Heart left ventricle (tissue), 16 donors: Measurements from ENCODE around the gene TREH. TPM values are rescaled to one million over a fixed set of nuclear protein-coding genes. Genes with fewer than 3 reads are reported as not detected.
A peak's percentile ranks its signal among the peaks of the same experiment; 100 is the strongest.

ENCODE experiments used
- ATAC-seq, 4 donors: fragments of 200-7000 bp; cut with Tn5 transposase; one replicate each; pipeline ENCODE4 v1.9.1; 2020 to 2022; ENCODE audit warnings: moderate library complexity in 4 of 4, mild to moderate bottlenecking in 3 of 4, moderate number of reproducible peaks in 1 of 4
- DNase-seq, 5 donors: peaks; one replicate each; pipeline ENCODE4 v3.0.0-alpha.2; 2020
- H3K27ac ChIP-seq, 12 donors: fragments of 200-600 bp; sonication (generic) in 4 of 12; one replicate each; pipeline versions ENCODE4 v1.5.0 to v1.8.0; 2016 to 2022; ENCODE audit warnings: mild to moderate bottlenecking in 2 of 12
- H3K27me3 ChIP-seq, 9 donors: fragments of 200-600 bp; sonication (generic) in 2 of 9; one replicate each; pipeline versions ENCODE4 v1.5.1 to v1.8.0; 2016 to 2022; ENCODE audit warnings: mild to moderate bottlenecking in 3 of 9
- H3K36me3 ChIP-seq, 9 donors: fragments of 200-600 bp; sonication (generic) in 2 of 9; one replicate each; pipeline versions ENCODE4 v1.5.0 to v1.8.0; 2018 to 2022; ENCODE audit warnings: mild to moderate bottlenecking in 2 of 9
- H3K4me1 ChIP-seq, 12 donors: fragments of 200-600 bp; sonication (generic) in 4 of 12; one replicate each; pipeline versions ENCODE4 v1.5.0 to v1.8.0; 2016 to 2022; ENCODE audit warnings: mild to moderate bottlenecking in 3 of 12
- H3K4me3 ChIP-seq, 12 donors: fragments of 200-600 bp; sonication (generic) in 4 of 12; one replicate each; pipeline versions ENCODE4 v1.5.0 to v1.8.0; 2017 to 2022; ENCODE audit warnings: mild to moderate bottlenecking in 9 of 12, moderate library complexity in 4 of 12
- H3K9me3 ChIP-seq, 12 donors: fragments of 200-600 bp; sonication (generic) in 4 of 12; one replicate each; pipeline versions ENCODE4 v1.5.0 to v1.8.0; 2016 to 2022; ENCODE audit warnings: mild to moderate bottlenecking in 1 of 12
- CTCF ChIP-seq, 12 donors: fragments of 200-600 bp; sonication (generic) in 4 of 12; IDR thresholded peaks; one replicate each; pipeline versions ENCODE4 v1.5.0 to v1.8.0; 2018 to 2022; ENCODE audit warnings: antibody characterized with exemption in 12 of 12, mild to moderate bottlenecking in 5 of 12
- POLR2A ChIP-seq, 2 donors: fragments of 450-650 bp; IDR thresholded peaks; one replicate each; pipeline ENCODE4 v1.6.1; 2017; ENCODE audit warnings: antibody characterized with exemption in 2 of 2, mild to moderate bottlenecking in 2 of 2, moderate library complexity in 2 of 2
- WGBS, 4 donors: extraction: QIAGEN DNeasy Blood & Tissue Kit in 2 of 4; methylation state at CpG; one replicate each; pipeline versions ENCODE4 v1.1.5 to v1.1.7; 2013 to 2018; 5-methylcytosine and 5-hydroxymethylcytosine counted together
- intact Hi-C, 10 donors: fragments of 100-400 bp; cut with DNase I; formaldehyde crosslinking; loops; one replicate each; pipeline versions ENCODE4 v1.11.1 to v1.14.2; 2022
- polyA plus RNA-seq, 2 donors: library from polyadenylated mRNA; stranded (reverse); fragments of 200-250 nt; gene quantifications; one replicate each; pipeline ENCODE4 v1.2.3, GENCODE V29; 2013
- total RNA-seq, 9 donors: library from RNA; depleted of rRNA in 2 of 9; stranded (reverse); fragments of >200 nt in 2 of 9; fragmentation: NEBNext Ultra II Directional in 3 of 9; extraction: Animal tissue kit (Norgen Biotek cat#: 25700) in 3 of 9; gene quantifications; one replicate each; pipeline versions ENCODE4 v1.1.0 to v1.2.4, GENCODE V29; 2016 to 2023
- donor health status: ischemic (EF 13 %, LVEDD 7.1; RV severe dilation, severe dysfunction).
- donor health status: healthy with polysubstance abuse.
- donor health status: DM: no; HTN: yes; CAD: no.
- donor health status: DM: no; HTN: no; CAD: no.
- donor health status: ischemic (EF 25% LVEDD 6.9; RV normal size, moderate dysfunction).
- donor health status: ischemic (EF 25% LVEDD 5.7; RV mildly dilated, moderate dysfunction).
- donor health status: healthy.
- donor health status: DM: yes; HTN: yes; CAD: no.
- donor health status: ischemic (EF 35%, LVEDD 5.7; RV mildly dilated, moderate dysfunction).
- donor health status: nonischemic (EF 11% LVEDD 7.7; RV severe dilation, severe dysfunction).
- donor health status: DM: yes; HTN: yes; CAD: no.
- donor health status: PGD.
- donor health status: ischemic (EF 29% LVEDD 5.4; RV normal size, mild dysfunction).
- donor health status: nonischemic (EF 23%, LVEDD 6.1; RV moderate dilation, normal function).

TREH gene
- total and polyA plus RNA-seq, 11 donors = 0.17 to 1.7 TPM; not detected in 9

- H3K27me3 ChIP-seq = no peaks in the 10 kb centered on the region
- intact Hi-C loops = loop anchor here in 1 of 10 donors (10.0 kb wide), 1 partner anchor 46 kb away; the partner anchor contains the start of gene PHLDB1
Measured at GRCh38 chr11:118650366-118650765, 29.1 kb downstream of the TREH start.

GRCh38 chr11:118649941-118650340, 29.5 kb downstream of the TREH start:
- DNase-seq (peak in 2 of 5 donors; percentile 18 to 35), ATAC-seq (no peak)
- intact Hi-C loops = loop anchor here in 1 of 10 donors (10.0 kb wide), 1 partner anchor 45 kb away; the partner anchor contains the start of gene PHLDB1
- Histone ChIP-seq H3K4me1 (peaks cover 0 to 5% (median 0%) of the 10 kb centered on the region in 12 donors), H3K27me3 (no peaks in the 10 kb centered on the region), H3K27ac (no peak overlapping the region), H3K9me3 (no peaks in the 10 kb centered on the region), H3K36me3 (peaks cover 0 to 99% (median 98%) of the 10 kb centered on the region in 9 donors), H3K4me3 (no peak overlapping the region)
- TF ChIP-seq CTCF (IDR thresholded peaks at IDR 0.05) (no peak), POLR2A (IDR thresholded peaks at IDR 0.05) (no peak)
- 90 to 94% (median 92%) methylated on average over 10 of the region's 10 CpGs for WGBS, 4 donors

More at GRCh38 chr11:118650366-118650765, 29.1 kb downstream of the TREH start:
- Histone ChIP-seq H3K4me1 (peaks cover 0 to 5% (median 0%) of the 10 kb centered on the region in 12 donors), H3K4me3 (no peak overlapping the region), H3K36me3 (peaks cover 0 to 99% (median 98%) of the 10 kb centered on the region in 9 donors), H3K9me3 (no peaks in the 10 kb centered on the region), H3K27ac (no peak overlapping the region)
- DNase-seq = peak in 1 of 5 donors; percentile 10
- 86 to 94% (median 93%) methylated on average over 8 of the region's 8 CpGs for WGBS, 4 donors
- no peak for ATAC-seq
- no peak for TF ChIP-seq CTCF (IDR thresholded peaks at IDR 0.05)
- no peak for TF ChIP-seq POLR2A (IDR thresholded peaks at IDR 0.05)

DNA sequence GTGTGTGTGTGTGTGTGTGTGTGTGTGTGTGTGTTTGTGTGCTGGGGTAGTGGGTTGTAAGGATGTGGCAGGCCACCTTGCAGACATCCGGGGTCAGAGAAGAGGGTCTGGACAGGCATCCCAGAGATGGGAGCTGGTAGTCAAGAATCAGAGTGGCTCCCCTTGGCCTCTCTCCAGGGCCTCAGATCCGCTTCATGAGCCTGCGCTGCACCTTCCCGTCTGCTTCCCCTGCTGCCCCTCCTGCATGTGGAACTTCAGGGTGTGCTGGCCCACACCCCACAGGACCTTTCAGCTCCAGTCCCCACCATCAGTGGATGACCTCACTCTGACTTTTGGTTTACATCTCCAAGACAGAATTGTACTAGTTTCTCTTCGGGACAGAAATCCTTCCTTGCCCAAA, 31.2 kb downstream of the TREH start:
- 72 to 83% (median 76%) methylated on average over 4 to 5 of the region's 5 CpGs for WGBS, 4 donors
- Histone ChIP-seq H3K27me3 (no peaks in the 10 kb centered on the region), H3K4me1 (peaks cover 0 to 14% (median 5%) of the 10 kb centered on the region in 12 donors), H3K9me3 (no peaks in the 10 kb centered on the region), H3K27ac (no peak overlapping the region), H3K4me3 (no peak overlapping the region), H3K36me3 (peaks cover 0 to 99% (median 98%) of the 10 kb centered on the region in 9 donors)
- intact Hi-C loops = no loop called here
- peak in 2 of 5 donors; percentile 4 to 46 for DNase-seq
- TF ChIP-seq POLR2A (IDR thresholded peaks at IDR 0.05) (no peak), CTCF (IDR thresholded peaks at IDR 0.05) (no peak)
- no peak for ATAC-seq

- no peaks in the 10 kb centered on the region for H3K27me3 ChIP-seq
- DNase-seq (peak in 1 of 5 donors; percentile 17), ATAC-seq (no peak)
- peaks cover 0 to 99% (median 98%) of the 10 kb centered on the region in 9 donors for H3K36me3 ChIP-seq
- H3K4me3 ChIP-seq = no peak overlapping the region
- TF ChIP-seq POLR2A (IDR thresholded peaks at IDR 0.05) (no peak), CTCF (IDR thresholded peaks at IDR 0.05) (no peak)
- no peak overlapping the region for H3K27ac ChIP-seq
- 45 to 65% (median 46%) methylated on average over 3 of the region's 3 CpGs for WGBS, 4 donors
- intact Hi-C loops = no loop called here
- no peaks in the 10 kb centered on the region for H3K9me3 ChIP-seq
- H3K4me1 ChIP-seq = peaks cover 0 to 31% (median 12%) of the 10 kb centered on the region in 12 donors
Measured at GRCh38 chr11:118646393-118646792, 33.1 kb downstream of the TREH start.
